Neural progenitor cell (in vitro differentiated cells): ENCODE data around the gene UFC1.

ENCODE experiments used
- CTCF ChIP-seq: fragments of 200-600 bp; sonication (generic); IDR thresholded peaks from 2 replicates; pipeline ENCODE4 v1.5.1; 2017; ENCODE audit warnings: antibody characterized with exemption, mild to moderate bottlenecking
- EZH2 ChIP-seq: fragments of 200-600 bp; sonication (generic); IDR thresholded peaks from 2 replicates; pipeline ENCODE4 v1.6.1; 2017; ENCODE audit warnings: antibody characterized with exemption, mild to moderate bottlenecking, moderate library complexity
- EZH2phosphoT487 ChIP-seq: fragments of 200-600 bp; sonication (generic); IDR thresholded peaks from 2 replicates; pipeline ENCODE4 v1.6.1; 2017; ENCODE audit warnings: antibody characterized with exemption

- no peak for TF ChIP-seq EZH2phosphoT487
- no peak for TF ChIP-seq CTCF
- TF ChIP-seq EZH2, result no peak
Measured at GRCh38 chr1:161131523-161132409, 22.0 kb upstream of the UFC1 start.
